Stimulated activated naive CD4-positive, alpha-beta T cell (primary cell): ENCODE results near the gene HDLBP.
"Not testable (repeated sequence)": the region's sequence is repeated elsewhere in the genome, so short reads cannot be mapped to it uniquely, and the experiment has no call there.

Source experiments
- DNase-seq, 6 experiments: peaks; one replicate each; lab custom pipeline; 2025; lab: John Stamatoyannopoulos, UW

Gene HDLBP

DNA sequence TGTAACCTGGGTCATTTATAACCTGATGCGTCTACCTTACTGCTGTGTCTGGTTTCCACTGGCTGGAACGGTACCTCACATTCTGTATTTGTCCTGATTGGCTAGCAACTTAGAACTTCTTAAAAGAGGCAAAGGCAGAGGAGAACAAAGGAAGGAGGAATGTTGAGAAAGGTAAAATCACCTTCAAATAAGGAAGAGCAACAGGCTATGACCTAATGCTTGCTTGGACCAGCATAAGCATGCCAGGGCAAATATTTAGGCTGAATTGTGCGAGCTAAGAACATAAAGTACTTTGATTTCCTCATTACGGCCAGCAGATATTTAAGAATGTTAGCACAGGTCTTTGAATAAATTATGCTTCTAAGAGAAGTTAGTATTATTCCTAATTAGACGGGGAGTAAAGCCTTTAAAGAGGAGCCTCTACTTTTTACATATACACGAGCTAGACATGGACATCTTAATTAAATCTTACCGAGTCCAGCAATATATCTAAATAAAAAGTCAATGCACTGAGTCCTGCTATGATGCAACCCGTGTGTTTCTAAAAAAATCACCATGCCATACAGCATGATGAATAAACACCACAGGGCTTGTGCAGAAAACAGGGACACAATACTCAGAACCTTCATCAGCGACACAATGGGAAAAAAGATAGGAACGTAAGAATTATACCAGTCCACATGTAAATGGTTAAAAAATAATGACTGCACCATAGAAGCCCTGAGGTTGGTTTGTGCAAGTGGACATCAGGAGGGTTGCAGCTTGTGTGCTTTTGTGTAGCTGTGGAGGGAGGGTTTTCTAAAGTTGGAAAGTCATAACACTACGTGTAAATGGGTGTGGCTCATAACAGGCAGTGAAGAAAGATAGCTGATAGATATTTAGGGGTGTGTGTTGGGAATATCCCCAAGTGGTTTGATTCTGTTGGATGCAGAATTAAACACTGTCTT is 14.5 kb upstream of the HDLBP start:
- DNase-seq = no peak

DNA sequence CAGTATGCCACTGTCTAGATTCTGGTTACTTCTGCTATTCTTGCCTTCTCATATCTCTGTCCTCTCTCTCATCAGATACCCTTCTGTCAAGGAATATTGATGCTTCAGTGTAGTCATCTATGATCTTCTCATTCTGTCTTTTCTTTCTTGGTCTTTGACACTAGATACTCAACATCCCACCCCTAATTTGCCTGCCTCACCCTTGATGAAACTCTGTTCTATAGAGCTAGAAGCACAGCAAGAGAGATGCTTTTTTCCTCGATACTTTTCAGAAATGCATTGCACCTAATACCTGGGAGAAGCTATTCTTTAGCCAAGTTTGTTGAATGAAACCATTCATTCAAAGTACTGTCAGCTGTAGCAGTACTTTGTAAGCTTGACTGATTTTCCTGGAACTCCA is 9.8 kb upstream of the HDLBP start:
- no peak for DNase-seq

- no peak for DNase-seq
These were observed 9.3 kb upstream of the HDLBP start for GRCh38 chr2:241324775-241325174.

DNA sequence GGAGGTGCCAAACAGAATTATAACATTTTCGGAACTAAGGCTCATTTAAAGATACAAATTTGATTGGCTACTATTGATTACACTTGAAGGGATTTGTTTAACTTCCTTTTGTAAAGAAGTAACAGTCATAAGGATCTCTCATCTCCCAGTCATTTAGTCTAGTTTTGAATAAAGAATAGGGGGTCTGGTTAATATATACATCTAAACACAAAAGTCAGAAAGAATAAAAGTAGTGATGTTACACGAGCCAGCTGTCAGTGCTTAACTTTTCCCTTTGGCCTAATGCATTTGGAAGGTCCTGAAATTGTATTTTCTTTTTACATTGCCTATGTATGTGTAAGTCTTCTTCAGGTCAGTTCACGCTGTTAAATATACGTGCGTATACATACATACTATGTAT is 8.3 kb upstream of the HDLBP start:
- no peak for DNase-seq

GRCh38 chr2:241321886-241322285 is 6.4 kb upstream of the HDLBP start:
- no peak for DNase-seq

DNA sequence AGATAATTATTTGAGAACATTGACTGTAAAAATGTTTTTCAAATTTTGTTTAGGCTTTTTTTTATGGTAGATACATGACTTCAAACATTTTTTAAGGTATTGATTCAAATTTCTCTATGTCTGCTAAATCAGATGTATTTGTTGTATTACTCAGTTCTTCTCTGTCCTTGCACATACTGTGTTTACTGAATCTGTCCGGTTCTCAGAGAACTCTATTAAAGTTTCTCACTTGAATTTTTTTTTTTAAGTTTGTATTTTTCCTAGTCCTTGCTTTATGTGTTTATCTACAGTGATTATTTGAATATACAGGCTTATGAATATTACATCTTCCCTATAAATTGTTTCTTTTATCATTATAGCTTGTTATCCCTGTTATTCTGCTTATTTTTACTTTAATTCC is 5.6 kb upstream of the HDLBP start:
- no peak for DNase-seq

DNA sequence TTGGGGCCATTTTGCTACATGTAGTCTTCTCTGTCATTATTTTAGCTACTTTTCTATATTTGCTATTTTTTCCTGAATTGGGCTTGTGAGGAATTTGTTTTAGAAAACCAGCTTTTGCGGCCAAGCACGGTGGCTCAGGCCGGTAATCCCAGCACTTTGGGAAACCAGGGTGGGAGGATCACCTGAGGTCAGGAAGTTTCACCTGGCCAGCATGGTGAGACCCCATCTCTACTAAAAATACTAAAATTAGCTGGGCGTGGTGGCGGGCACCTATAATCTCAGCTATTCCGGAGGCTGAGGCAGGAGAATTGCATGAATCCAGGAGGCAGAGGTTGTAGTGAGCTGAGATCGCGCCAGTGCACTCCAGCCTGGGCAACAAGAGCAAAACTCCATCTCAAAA is 4.9 kb upstream of the HDLBP start:
- DNase-seq = no peak

- not testable (repeated sequence) for DNase-seq
These were observed 3.4 kb upstream of the HDLBP start for GRCh38 chr2:241318830-241319229.

DNA sequence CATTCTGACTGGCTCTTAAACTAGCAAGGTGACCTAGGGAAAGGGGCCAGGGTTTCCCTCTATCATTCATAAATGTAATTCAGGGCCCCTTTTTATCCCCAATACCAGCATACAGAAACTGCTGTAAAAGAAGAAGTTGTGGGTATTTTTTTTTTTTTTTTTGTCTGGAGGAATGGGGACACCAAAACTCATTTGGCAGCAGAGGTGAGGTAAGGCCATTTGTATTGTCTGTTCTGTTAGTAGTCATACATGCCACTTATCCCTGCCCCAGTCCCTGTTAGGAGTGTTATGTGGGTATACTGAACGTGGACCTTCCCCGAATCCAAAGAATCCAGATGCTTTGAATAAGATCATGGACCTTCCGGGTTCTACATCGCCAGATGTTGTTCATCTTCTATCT is 1.9 kb upstream of the HDLBP start:
- no peak for DNase-seq

- no peak for DNase-seq
These were observed 1.4 kb upstream of the HDLBP start for GRCh38 chr2:241316825-241317224.

DNA sequence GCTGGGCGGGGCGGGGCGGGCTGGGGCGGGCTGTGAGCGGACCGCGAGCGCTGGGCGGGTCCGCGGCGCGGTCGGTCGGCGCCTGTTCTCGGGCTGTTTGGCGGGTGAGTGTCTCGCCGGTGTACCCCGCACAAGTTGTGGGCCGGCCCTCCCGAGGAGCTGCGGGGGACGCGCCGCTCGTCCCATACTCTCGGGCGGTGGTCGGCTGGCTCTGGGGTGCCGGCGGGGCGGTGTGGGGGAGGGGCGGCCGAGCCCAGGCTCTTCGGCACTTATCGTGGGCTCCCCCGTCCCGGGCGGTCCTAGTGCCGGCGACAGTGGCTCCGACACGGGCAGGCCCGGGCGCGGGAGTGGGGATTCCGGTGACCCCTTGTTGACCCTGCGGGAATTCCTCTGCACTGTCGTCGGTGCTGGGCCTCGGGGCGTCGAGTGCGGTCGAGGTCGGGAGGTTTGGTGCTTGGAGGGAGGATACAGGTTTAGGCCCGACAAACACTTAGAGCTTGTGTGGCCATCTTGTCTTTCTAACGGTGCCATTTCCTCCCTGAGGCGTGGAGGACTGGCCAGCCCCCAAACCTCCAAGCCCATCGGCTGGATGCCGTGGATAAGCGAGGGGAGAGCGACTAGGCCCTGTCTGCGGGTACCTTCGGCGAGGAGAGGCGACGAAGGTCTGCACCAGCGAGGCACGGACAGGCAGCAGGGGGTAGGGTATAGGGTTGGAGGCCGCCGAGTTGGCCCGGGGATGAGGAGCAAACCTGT is 583 bp upstream of the HDLBP start, which contains the start of gene SEPTIN2:
TSS of gene SEPTIN2 (plus strand) at position 47 of the 753 bp plus-strand sequence. CDS start 8,308 bp downstream, outside the sequence.
- DNase-seq = peak in 5 of 6 experiments; percentile 80 to 95 (median 84)

GRCh38 chr2:241314226-241315092 is 1.0 kb downstream of the HDLBP start:
- no peak for DNase-seq

DNA sequence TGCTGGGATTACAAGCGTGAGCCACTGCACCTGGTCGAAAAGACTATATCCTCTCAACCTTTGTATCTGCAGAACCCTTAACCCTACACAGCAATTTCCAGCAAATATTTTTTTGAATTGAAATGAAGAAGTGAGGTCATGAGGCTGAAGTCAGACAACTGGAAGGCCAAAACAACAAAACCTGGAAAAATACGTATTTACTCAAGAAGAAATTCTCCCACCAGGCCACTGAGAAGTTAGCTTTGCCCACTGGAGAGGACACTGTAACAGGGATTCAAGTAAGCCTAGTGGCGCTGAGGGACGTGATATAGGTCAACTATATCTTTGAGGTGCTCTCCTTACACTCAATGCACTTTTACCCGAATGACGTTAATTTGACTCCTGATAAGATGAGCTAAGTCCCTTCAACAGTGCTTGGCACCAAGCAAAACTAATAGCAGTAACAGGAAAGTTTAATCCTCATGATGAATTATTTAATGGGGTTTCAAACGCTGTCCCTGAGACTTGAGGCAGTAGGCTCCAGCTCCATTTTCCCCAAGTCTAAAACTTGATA is 1.9 kb downstream of the HDLBP start:
- DNase-seq = no peak

DNA sequence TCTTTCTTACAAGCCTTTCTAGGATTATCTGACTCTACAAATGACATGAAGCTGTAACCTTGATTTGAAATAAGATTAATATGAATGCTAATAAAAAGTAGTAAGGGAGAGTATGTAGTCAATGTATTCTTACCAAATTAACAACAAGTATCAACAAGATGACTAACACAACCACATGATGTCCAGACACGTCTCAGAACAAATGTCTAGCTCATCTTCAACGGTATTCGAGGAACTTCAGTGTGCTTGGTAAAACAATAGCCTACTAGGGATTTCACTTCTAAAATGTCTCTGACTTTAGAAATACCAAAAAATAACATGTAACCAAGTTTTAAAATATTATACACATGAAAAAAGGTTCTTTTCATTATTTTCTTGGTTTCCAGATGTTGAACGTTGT is 3.4 kb downstream of the HDLBP start:
- DNase-seq = no peak

DNA sequence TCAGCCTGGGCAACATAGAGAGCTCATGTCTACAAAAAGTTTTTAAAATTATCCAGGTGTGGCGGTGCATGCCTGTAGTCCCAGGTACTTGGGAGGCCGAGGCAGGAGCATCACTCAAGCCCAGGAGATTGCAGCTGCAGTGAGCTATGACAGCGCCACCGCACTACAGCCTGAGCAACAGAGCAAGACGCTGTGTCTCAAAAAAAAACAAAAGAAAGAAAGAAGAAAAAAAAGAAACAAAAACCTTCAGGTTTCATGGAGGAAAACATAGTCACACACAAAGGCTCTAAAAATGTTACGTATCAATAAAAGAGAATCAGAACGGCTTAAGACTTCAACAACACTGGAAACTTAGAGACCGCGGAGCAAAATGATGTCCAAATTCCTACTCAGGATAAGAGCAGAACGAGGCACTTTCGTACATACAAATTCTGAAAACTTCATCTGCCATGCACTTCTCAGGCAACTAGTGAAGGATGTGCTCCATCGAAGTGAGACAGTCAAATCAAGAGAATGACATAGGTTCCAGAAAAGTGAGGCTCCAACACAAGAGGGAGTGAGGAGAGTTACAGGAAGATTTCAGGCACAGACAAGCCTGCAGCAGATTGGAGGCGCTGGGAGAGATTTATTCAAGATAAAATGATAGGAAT is 4.4 kb downstream of the HDLBP start:
- no peak for DNase-seq

GRCh38 chr2:241309684-241310117 is 5.8 kb downstream of the HDLBP start:
- peak in 5 of 6 experiments; percentile 24 to 53 (median 37) for DNase-seq

GRCh38 chr2:241308832-241309500 is 6.5 kb downstream of the HDLBP start:
- no peak for DNase-seq

DNA sequence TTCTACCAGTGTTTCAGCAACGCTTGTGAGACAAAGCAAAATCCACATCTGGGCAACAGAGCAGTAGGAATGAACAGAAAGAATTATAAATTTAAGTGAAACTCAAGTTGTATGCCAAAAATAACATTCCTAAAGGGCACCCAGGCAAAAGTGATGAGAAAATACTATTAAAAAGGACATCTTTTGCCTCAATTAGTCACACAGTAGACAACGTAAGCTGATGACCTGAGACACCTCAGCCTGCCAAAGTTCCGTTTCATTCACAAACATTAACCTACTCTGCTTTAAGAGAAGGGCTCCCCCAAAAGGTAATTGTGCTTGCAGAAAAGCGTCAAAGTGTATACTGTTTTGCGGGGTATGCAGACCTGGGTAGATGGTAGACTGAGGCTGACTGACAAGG is 7.2 kb downstream of the HDLBP start:
- DNase-seq = no peak

GRCh38 chr2:241307055-241307454 is 8.4 kb downstream of the HDLBP start:
- no peak for DNase-seq

GRCh38 chr2:241304039-241304670 is 11.3 kb downstream of the HDLBP start:
- DNase-seq = no peak
